Cardiac muscle cell (in vitro differentiated cells and primary cell): ENCODE data around the gene INSIG1. TPM values are rescaled to one million over a fixed set of nuclear protein-coding genes. Genes with fewer than 3 reads are reported as not detected.

ENCODE experiments used
- DNase-seq, 2 donors: peaks; one replicate each; pipeline versions ENCODE4 v3.0.0 to v3.0.0-alpha.2; 2010 to 2017; ENCODE audit warnings: low read depth in 1 of 2, low spot score in 1 of 2
- H3K27ac ChIP-seq: fragments of 200-600 bp; sonication (generic); 2 replicates; pipeline ENCODE4 v1.5.1; 2016
- H3K27me3 ChIP-seq: fragments of 200-600 bp; sonication (generic); 2 replicates; pipeline ENCODE4 v1.6.0; 2016; ENCODE audit warnings: control low read depth
- H3K36me3 ChIP-seq: fragments of 200-600 bp; sonication (generic); 2 replicates; pipeline ENCODE4 v1.5.1; 2016; ENCODE audit warnings: control low read depth
- H3K4me1 ChIP-seq: fragments of 200-600 bp; sonication (generic); 2 replicates; pipeline ENCODE4 v1.8.1; 2017; ENCODE audit warnings: low read depth, mild to moderate bottlenecking, mixed run types
- H3K4me3 ChIP-seq: fragments of 200-600 bp; sonication (generic); 2 replicates; pipeline ENCODE4 v1.5.1; 2016; ENCODE audit warnings: mild to moderate bottlenecking
- H3K9me3 ChIP-seq: fragments of 200-600 bp; sonication (generic); 2 replicates; pipeline ENCODE4 v1.5.1; 2017; ENCODE audit warnings: low read depth, mild to moderate bottlenecking, control low read depth
- polyA plus RNA-seq: library from polyadenylated mRNA; unstranded; fragments of >200 nt; fragmentation: Nextera tagmentation; extraction: Ambion mirVana; gene quantifications from 2 replicates; pipeline ENCODE4 v1.2.1, GENCODE V29; 2016
- total RNA-seq: library from RNA; depleted of rRNA; stranded (reverse); fragments of >200 nt; gene quantifications from 2 replicates; pipeline ENCODE4 v1.2.3, GENCODE V29; 2016
- TF ChIP-seq, protein P1 (sequence below): IDR thresholded peaks from 2 replicates; pipeline ENCODE4 v1.5.1; 2012; ENCODE audit warnings: low read depth, mild to moderate bottlenecking, low read length

The INSIG1 gene
- total and polyA plus RNA-seq, 2 experiments from 2014 or later, result 76.3 to 103 TPM

GRCh38 chr7:155326385-155326784 is 28.7 kb downstream of the INSIG1 start:
- H3K9me3 ChIP-seq, result no peaks in the 10 kb centered on the region
- H3K27me3 ChIP-seq, result peaks cover 17% of the 10 kb centered on the region
- no peak overlapping the region for H3K27ac ChIP-seq
- TF ChIP-seq, protein P1, sequence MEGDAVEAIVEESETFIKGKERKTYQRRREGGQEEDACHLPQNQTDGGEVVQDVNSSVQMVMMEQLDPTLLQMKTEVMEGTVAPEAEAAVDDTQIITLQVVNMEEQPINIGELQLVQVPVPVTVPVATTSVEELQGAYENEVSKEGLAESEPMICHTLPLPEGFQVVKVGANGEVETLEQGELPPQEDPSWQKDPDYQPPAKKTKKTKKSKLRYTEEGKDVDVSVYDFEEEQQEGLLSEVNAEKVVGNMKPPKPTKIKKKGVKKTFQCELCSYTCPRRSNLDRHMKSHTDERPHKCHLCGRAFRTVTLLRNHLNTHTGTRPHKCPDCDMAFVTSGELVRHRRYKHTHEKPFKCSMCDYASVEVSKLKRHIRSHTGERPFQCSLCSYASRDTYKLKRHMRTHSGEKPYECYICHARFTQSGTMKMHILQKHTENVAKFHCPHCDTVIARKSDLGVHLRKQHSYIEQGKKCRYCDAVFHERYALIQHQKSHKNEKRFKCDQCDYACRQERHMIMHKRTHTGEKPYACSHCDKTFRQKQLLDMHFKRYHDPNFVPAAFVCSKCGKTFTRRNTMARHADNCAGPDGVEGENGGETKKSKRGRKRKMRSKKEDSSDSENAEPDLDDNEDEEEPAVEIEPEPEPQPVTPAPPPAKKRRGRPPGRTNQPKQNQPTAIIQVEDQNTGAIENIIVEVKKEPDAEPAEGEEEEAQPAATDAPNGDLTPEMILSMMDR, result no peak
- DNase-seq, result no peak
- no peaks in the 10 kb centered on the region for H3K36me3 ChIP-seq
- H3K4me3 ChIP-seq, result no peak overlapping the region
- no peaks in the 10 kb centered on the region for H3K4me1 ChIP-seq

DNA sequence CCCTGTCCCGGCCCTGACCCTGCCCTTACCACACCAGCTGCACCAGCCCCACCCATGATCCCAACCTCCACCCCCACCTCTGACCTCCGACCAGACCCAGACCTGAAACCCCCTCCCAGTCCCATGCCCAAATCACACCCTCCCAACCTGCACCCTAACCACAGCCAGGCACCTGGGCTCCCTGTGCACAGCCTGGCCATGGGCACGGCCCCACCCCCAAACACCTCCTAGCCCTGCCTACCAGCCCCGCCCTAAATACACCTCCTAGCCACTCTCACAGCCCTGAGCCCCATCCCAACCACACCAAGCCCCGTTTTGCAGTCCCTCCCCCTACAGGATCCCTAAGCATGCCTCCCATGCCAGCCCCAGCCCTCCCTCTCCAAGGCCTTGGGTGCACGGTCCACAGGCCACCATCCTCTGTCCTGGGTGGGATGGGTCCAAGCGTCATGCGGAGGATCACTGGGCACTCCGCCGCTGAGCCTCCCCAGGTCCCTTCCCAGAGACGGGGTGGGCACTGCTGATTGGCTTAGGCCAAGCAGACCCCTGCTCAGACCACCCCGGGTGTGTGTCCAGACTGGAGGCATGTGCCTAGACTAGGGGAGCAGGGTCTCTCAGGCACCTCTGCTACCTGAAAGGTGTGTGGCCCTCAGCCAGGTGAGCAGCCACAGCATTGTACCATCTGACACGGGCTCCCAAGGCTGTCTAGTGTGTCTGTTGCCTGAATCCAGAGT is 30.1 kb downstream of the INSIG1 start:
- H3K9me3 ChIP-seq, result no peaks in the 10 kb centered on the region
- H3K4me3 ChIP-seq, result no peak overlapping the region
- H3K4me1 ChIP-seq, result no peaks in the 10 kb centered on the region
- no peak overlapping the region for H3K27ac ChIP-seq
- peaks cover 17% of the 10 kb centered on the region for H3K27me3 ChIP-seq
- DNase-seq, result no peak
- no peaks in the 10 kb centered on the region for H3K36me3 ChIP-seq
- TF ChIP-seq, protein P1, result no peak

GRCh38 chr7:155329225-155329624 is 31.5 kb downstream of the INSIG1 start:
- no peak for DNase-seq
- Histone ChIP-seq H3K27ac (no peak overlapping the region), H3K4me1 (no peaks in the 10 kb centered on the region), H3K4me3 (no peak overlapping the region), H3K27me3 (peaks cover 21% of the 10 kb centered on the region), H3K9me3 (no peaks in the 10 kb centered on the region), H3K36me3 (no peaks in the 10 kb centered on the region)
- TF ChIP-seq, protein P1, result no peak

GRCh38 chr7:155331396-155331795 is 33.7 kb downstream of the INSIG1 start:
- Histone ChIP-seq H3K27me3 (peaks cover 21% of the 10 kb centered on the region), H3K4me3 (no peak overlapping the region), H3K27ac (no peak overlapping the region), H3K36me3 (no peaks in the 10 kb centered on the region), H3K9me3 (no peaks in the 10 kb centered on the region), H3K4me1 (no peaks in the 10 kb centered on the region)
- DNase-seq, result no peak
- TF ChIP-seq, protein P1, result no peak

DNA sequence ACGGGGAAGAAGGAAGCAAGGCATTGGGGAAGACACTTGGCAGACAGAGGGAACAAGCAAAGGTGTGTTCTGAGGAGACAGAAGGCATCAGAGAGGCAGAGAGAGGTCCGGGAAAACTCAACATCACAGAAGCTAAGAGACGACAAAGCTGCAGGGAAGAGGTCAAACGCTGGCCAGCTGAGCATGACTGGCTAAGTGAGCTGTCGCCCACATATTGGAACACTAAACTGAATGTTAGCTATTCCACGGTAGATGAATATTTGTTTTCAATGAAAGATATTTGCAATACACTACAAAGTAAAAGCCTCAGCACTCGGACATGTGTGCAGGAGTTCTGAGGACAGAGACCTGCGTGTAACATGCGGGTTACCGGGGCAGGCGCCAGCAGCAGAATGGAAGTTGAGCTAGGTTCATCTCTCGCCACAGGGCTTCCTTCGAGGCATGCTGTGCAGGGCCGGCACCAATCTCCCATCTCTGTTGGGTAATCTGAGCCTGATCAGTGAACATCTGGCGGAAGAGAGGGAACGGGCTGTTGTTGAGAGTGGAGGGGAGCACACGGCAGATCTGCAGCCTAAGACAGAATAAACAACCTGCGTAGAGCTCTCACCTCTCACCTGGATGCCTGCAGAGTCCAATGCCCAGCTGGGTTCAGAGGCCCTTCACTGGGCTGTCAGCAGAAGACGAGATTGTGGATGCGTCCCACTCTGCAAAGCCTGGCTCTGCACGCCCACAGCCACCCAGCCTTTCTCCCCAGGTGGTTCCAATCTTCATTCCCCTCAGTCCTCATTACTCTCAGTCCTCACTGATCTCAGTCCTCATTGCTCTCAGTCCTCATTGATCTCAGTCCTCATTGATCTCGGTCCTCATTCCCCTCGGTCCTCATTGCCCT is 35.9 kb downstream of the INSIG1 start:
- H3K4me3 ChIP-seq, result no peak overlapping the region
- no peaks in the 10 kb centered on the region for H3K36me3 ChIP-seq
- DNase-seq, result no peak
- TF ChIP-seq, protein P1, result no peak
- H3K4me1 ChIP-seq, result no peaks in the 10 kb centered on the region
- no peaks in the 10 kb centered on the region for H3K9me3 ChIP-seq
- H3K27ac ChIP-seq, result no peak overlapping the region
- H3K27me3 ChIP-seq, result peaks cover 18% of the 10 kb centered on the region
